Measurements from ENCODE around the gene ITIH3.

DNA sequence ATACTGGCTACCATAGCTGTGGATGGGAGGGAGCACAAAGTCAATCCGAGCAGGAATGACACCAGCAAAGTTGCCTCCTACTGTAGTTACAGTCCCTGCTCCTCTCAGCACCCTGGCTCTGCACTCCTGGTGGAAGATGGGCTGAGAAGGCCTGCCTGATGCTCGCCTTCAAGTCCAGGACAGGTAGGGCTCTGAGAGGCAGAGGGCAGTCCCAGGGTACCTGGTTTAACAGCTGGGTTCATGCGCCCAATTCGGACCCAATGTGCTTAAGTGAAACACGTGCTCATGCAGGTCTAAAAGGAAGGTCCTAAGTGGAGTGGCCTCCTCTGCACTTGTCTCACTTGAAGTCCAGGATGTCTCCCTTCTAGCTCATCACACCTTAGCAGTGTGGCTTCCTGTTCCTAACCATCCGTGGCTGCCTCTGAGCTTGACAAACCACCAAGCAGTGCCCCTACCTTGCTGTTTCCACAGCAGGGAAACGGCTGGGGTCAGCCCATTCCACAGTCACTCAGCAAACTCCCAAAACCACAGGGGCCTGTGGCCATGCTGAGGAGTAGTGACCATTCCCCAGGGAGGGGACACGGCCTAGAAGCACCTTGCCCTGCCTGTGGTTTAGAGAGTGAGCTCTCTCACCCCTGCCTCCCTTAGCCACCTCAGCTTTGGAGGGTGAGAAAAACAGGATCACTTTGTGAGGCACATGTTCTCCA, 44.1 kb downstream of the ITIH3 start:
- TF ChIP-seq, protein P1, sequence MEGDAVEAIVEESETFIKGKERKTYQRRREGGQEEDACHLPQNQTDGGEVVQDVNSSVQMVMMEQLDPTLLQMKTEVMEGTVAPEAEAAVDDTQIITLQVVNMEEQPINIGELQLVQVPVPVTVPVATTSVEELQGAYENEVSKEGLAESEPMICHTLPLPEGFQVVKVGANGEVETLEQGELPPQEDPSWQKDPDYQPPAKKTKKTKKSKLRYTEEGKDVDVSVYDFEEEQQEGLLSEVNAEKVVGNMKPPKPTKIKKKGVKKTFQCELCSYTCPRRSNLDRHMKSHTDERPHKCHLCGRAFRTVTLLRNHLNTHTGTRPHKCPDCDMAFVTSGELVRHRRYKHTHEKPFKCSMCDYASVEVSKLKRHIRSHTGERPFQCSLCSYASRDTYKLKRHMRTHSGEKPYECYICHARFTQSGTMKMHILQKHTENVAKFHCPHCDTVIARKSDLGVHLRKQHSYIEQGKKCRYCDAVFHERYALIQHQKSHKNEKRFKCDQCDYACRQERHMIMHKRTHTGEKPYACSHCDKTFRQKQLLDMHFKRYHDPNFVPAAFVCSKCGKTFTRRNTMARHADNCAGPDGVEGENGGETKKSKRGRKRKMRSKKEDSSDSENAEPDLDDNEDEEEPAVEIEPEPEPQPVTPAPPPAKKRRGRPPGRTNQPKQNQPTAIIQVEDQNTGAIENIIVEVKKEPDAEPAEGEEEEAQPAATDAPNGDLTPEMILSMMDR (IDR thresholded peaks at IDR 0.05) = no peak
- TF ChIP-seq, protein P2, sequence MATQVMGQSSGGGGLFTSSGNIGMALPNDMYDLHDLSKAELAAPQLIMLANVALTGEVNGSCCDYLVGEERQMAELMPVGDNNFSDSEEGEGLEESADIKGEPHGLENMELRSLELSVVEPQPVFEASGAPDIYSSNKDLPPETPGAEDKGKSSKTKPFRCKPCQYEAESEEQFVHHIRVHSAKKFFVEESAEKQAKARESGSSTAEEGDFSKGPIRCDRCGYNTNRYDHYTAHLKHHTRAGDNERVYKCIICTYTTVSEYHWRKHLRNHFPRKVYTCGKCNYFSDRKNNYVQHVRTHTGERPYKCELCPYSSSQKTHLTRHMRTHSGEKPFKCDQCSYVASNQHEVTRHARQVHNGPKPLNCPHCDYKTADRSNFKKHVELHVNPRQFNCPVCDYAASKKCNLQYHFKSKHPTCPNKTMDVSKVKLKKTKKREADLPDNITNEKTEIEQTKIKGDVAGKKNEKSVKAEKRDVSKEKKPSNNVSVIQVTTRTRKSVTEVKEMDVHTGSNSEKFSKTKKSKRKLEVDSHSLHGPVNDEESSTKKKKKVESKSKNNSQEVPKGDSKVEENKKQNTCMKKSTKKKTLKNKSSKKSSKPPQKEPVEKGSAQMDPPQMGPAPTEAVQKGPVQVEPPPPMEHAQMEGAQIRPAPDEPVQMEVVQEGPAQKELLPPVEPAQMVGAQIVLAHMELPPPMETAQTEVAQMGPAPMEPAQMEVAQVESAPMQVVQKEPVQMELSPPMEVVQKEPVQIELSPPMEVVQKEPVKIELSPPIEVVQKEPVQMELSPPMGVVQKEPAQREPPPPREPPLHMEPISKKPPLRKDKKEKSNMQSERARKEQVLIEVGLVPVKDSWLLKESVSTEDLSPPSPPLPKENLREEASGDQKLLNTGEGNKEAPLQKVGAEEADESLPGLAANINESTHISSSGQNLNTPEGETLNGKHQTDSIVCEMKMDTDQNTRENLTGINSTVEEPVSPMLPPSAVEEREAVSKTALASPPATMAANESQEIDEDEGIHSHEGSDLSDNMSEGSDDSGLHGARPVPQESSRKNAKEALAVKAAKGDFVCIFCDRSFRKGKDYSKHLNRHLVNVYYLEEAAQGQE (IDR thresholded peaks at IDR 0.05; ENCODE audit: insufficient read depth in 1 of 2, low read depth in 2 of 2, low read length in 1 of 2) = no peak
